ENCODE measurements around the gene BANF2. TPM values are rescaled to one million over a fixed set of nuclear protein-coding genes. Genes with fewer than 3 reads are reported as not detected.
A peak's percentile ranks its signal among the peaks of the same experiment; 100 is the strongest.

Gene BANF2
- total and polyA plus RNA-seq, 2 of the 13 experiments (the other 11 are each of a cell fraction or from before 2014, with no cell fraction given), result 0.35 TPM; not detected in 1

- TF ChIP-seq MBNL3 (CRISPR knock-in tag; conservative IDR thresholded peaks at IDR 0.05) (no peak), XBP1 (CRISPR knock-in tag; IDR thresholded peaks at IDR 0.05) (no peak), TERF1 (CRISPR knock-in tag; IDR thresholded peaks at IDR 0.05) (no peak), THRA (CRISPR knock-in tag; IDR thresholded peaks at IDR 0.05; ENCODE audit: borderline replicate concordance) (peak; percentile 76), GLI4 (CRISPR knock-in tag; IDR thresholded peaks at IDR 0.05; ENCODE audit: borderline replicate concordance) (0 out of 2 replicates have a peak, but pooled peaks have one; percentile 22), REST (IDR thresholded peaks at IDR 0.05; ENCODE audit: borderline replicate concordance in 1 of 2, low read depth in 1 of 2, low read length in 2 of 2) (no peak), ZSCAN25 (CRISPR knock-in tag; IDR thresholded peaks at IDR 0.05) (peak; percentile 56; the same call in 1 of the 2 replicates), CREB3 (CRISPR knock-in tag; IDR thresholded peaks at IDR 0.05) (no peak), PAX8 (CRISPR knock-in tag; IDR thresholded peaks at IDR 0.05; ENCODE audit: borderline replicate concordance) (no peak), ZNF703 (CRISPR knock-in tag; IDR thresholded peaks at IDR 0.05; ENCODE audit: borderline replicate concordance) (no peak), MXD4 (CRISPR knock-in tag; IDR thresholded peaks at IDR 0.05) (peak; percentile 65), ZFP90 (CRISPR knock-in tag; IDR thresholded peaks at IDR 0.05; ENCODE audit: borderline replicate concordance) (peak; percentile 67; the same call in 1 of the 2 replicates), ZNF12 (CRISPR knock-in tag; IDR thresholded peaks at IDR 0.05) (peak; percentile 60; the same call in 1 of the 2 replicates), E2F2 (CRISPR knock-in tag; IDR thresholded peaks at IDR 0.05; ENCODE audit: borderline replicate concordance) (0 out of 2 replicates have a peak, but pooled peaks have one; percentile 48), RCOR2 (CRISPR knock-in tag; IDR thresholded peaks at IDR 0.05) (peak; percentile 79), MED1 (CRISPR knock-in tag; IDR thresholded peaks at IDR 0.05) (peak; percentile 64), ZNF75D (CRISPR knock-in tag; IDR thresholded peaks at IDR 0.05; ENCODE audit: borderline replicate concordance) (no peak), SRSF9 (IDR thresholded peaks at IDR 0.05; ENCODE audit: borderline replicate concordance, insufficient read depth, low read depth, low read length, poor library complexity, severe bottlenecking) (no peak), ZMAT3 (CRISPR knock-in tag; conservative IDR thresholded peaks at IDR 0.05) (peak; percentile 86), BRCA1 (CRISPR knock-in tag; IDR thresholded peaks at IDR 0.05) (peak; percentile 90)
Measured at GRCh38 chr20:17710379-17711266, 10.9 kb downstream of the BANF2 start (continued).

Data from HepG2 (cell line).